Activated CD4-positive, alpha-beta T cell treated with anti-CD3 and anti-CD28 coated beads, Interleukin-2, amount 10 ng/mL, durations not matched to agents 7 days and 5 days (primary cell): ENCODE measurements around the gene VAV2. TPM values are rescaled to one million over a fixed set of nuclear protein-coding genes. Genes with fewer than 3 reads are reported as not detected.

Experiments
- CTCF ChIA-PET: fragments of 350-600 bp; sonication (Branson Sonifier 250); formaldehyde crosslinking; loops from one replicate; lab custom pipeline; 2021; ENCODE audit warnings: antibody characterized with exemption; lab: Charles Lee
- POLR2A ChIA-PET: fragments of 350-600 bp; sonication (Branson Sonifier 250); formaldehyde crosslinking; loops from one replicate; lab custom pipeline; 2021; ENCODE audit warnings: antibody characterized with exemption; lab: Charles Lee
- DNase-seq: peaks from one replicate; pipeline ENCODE4 v3.0.0-alpha.2; 2020
- H3K27ac Mint-ChIP-seq: one replicate; pipeline ENCODE4 v1.8.0; 2021; ENCODE audit warnings: mild to moderate bottlenecking, moderate library complexity, mixed read lengths
- H3K27me3 Mint-ChIP-seq: one replicate; pipeline ENCODE4 v1.8.0; 2021; ENCODE audit warnings: mixed read lengths
- H3K36me3 Mint-ChIP-seq: one replicate; pipeline ENCODE4 v1.8.0; 2021; ENCODE audit warnings: low read depth, mixed read lengths
- H3K4me1 Mint-ChIP-seq: one replicate; pipeline ENCODE4 v1.8.0; 2021; ENCODE audit warnings: mixed read lengths
- H3K4me3 Mint-ChIP-seq: one replicate; pipeline ENCODE4 v1.8.0; 2021; ENCODE audit warnings: mild to moderate bottlenecking, moderate library complexity, mixed read lengths
- H3K9me3 Mint-ChIP-seq: one replicate; pipeline ENCODE4 v1.8.0; 2021; ENCODE audit warnings: mixed read lengths
- total RNA-seq, 2 experiments: library from RNA; stranded (reverse); gene quantifications; one replicate each; pipeline ENCODE4 v1.2.3, GENCODE V29; 2021

Gene VAV2
- total RNA-seq, 2 experiments from 2014 or later: 6.2 TPM

DNA sequence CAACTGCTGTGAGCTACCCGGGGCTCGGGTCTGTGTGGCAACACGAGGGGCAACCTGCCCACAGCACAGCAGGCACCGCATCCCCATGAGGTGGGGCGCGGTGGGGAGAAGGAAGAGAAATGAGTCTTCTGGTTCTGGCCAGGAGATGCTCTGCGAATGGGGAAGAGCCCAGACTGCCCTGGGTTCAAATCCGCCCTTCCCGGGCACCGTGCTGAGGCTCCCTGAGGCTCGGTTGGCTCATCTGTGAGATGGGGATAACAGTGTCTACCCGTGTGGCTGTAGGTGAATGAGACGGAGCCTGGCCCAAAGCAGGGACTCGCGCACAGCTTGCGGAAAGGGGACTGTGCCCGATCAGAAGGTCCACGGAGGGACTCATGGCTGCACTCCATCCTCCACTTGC is 123.9 kb downstream of the VAV2 start:
- Mint-ChIP-seq H3K27me3 (peaks cover 9% of the 10 kb centered on the region), H3K36me3 (no peaks in the 10 kb centered on the region), H3K9me3 (peaks cover 5% of the 10 kb centered on the region), H3K4me1 (peaks cover 9% of the 10 kb centered on the region), H3K4me3 (no peak overlapping the region), H3K27ac (no peak overlapping the region)
- CTCF ChIA-PET: interaction anchor here (0.6 kb wide), 1 partner anchor 391 kb away, joined by 4 read pairs; no protein-coding TSS in a partner anchor
- DNase-seq: no peak
- POLR2A ChIA-PET: no interaction called here

GRCh38 chr9:133866946-133867345 is 125.2 kb downstream of the VAV2 start:
- peaks cover 9% of the 10 kb centered on the region for H3K27me3 Mint-ChIP-seq
- H3K4me1 Mint-ChIP-seq: peaks cover 12% of the 10 kb centered on the region
- H3K9me3 Mint-ChIP-seq: peaks cover 5% of the 10 kb centered on the region
- H3K36me3 Mint-ChIP-seq: no peaks in the 10 kb centered on the region
- ChIA-PET CTCF (no interaction called here), POLR2A (no interaction called here)
- DNase-seq: no peak
- no peak overlapping the region for H3K27ac Mint-ChIP-seq
- no peak overlapping the region for H3K4me3 Mint-ChIP-seq

DNA sequence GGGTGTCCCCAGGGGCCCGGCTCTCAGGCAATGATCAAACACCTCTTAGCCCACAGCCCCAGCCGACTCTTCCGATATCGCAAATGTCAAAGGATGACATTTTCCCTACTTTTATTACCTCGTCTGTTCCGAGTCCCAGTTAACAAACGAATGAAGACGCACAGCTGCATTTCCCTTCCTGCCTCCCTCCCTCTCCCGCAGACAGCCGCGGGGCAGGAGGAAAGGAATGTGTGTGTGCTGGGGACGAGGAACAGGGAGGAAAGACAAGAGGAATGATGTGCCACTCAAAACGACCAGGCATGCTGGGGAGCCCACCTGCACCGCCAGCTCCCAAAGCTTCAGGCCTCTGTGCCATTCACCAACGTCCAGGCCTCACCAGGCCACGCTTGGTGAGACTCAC is 128.1 kb downstream of the VAV2 start:
- H3K4me3 Mint-ChIP-seq: no peak overlapping the region
- ChIA-PET CTCF (interaction anchor here (1.2 kb wide), 2 partner anchors 21 to 22 kb away, joined by 4 read pairs; no protein-coding TSS in a partner anchor), POLR2A (no interaction called here)
- H3K4me1 Mint-ChIP-seq: peaks cover 4% of the 10 kb centered on the region
- H3K9me3 Mint-ChIP-seq: peaks cover 5% of the 10 kb centered on the region
- no peaks in the 10 kb centered on the region for H3K27me3 Mint-ChIP-seq
- no peak overlapping the region for H3K27ac Mint-ChIP-seq
- H3K36me3 Mint-ChIP-seq: no peaks in the 10 kb centered on the region
- DNase-seq: no peak

DNA sequence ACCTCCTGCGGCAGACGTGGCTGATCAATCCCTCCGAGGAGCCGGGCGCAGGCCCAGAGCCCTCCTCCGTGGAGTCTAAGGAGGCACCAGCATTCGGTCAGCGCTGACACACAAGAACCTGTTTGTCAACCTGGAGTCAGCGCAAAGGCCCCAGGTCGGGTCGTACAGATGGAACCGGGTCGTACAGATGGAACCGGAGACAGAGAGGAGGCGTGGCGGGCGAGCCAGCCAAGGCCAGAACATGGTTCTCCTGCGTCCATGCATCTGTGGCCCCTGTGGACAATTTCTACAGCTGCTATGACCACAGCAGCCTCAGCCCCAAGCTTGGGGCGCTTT is 128.9 kb downstream of the VAV2 start:
- POLR2A ChIA-PET: no interaction called here
- no peak overlapping the region for H3K4me3 Mint-ChIP-seq
- peaks cover 5% of the 10 kb centered on the region for H3K9me3 Mint-ChIP-seq
- no peak for DNase-seq
- H3K27me3 Mint-ChIP-seq: no peaks in the 10 kb centered on the region
- H3K36me3 Mint-ChIP-seq: no peaks in the 10 kb centered on the region
- CTCF ChIA-PET: interaction anchor here (1.0 to 1.4 kb wide), 4 partner anchors 10 to 304 kb away, joined by 3 to 5 read pairs (median 4); no protein-coding TSS in a partner anchor
- H3K27ac Mint-ChIP-seq: no peak overlapping the region
- peaks cover 4% of the 10 kb centered on the region for H3K4me1 Mint-ChIP-seq

GRCh38 chr9:133862585-133863256 is 129.4 kb downstream of the VAV2 start:
- no peaks in the 10 kb centered on the region for H3K27me3 Mint-ChIP-seq

DNA sequence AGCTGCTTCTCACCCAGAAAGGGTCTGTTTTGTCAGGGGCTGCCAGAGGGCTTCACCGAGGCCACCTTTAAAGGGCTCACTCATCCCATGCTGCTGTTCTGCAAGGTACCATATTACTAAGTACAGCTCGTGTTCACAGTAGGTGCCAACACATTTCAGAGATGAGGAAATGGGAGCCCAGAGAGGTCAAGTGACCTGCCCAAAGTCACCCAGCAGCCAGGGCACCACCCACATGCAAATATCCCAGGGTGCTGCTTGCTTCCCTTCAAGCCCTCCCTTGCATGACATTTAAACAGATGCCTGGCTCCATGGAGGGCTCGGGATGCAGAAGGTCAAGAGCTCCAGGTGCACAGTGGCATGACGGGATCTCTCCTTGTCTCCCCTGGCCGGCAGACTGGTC is 130.4 kb downstream of the VAV2 start:
- CTCF ChIA-PET: interaction anchor here (1.4 kb wide), 1 partner anchor 11 kb away, joined by 3 read pairs; no protein-coding TSS in a partner anchor
- peaks cover 5% of the 10 kb centered on the region for H3K9me3 Mint-ChIP-seq
- peaks cover 4% of the 10 kb centered on the region for H3K4me1 Mint-ChIP-seq
- DNase-seq: no peak
- POLR2A ChIA-PET: interaction anchor here (0.6 kb wide), 1 partner anchor 35 kb away, joined by 3 read pairs; no protein-coding TSS in a partner anchor
- no peak overlapping the region for H3K27ac Mint-ChIP-seq
- H3K36me3 Mint-ChIP-seq: no peaks in the 10 kb centered on the region
- no peak overlapping the region for H3K4me3 Mint-ChIP-seq
- H3K27me3 Mint-ChIP-seq: no peaks in the 10 kb centered on the region

More at GRCh38 chr9:133862585-133863256, 129.4 kb downstream of the VAV2 start:
- Mint-ChIP-seq H3K9me3 (peaks cover 5% of the 10 kb centered on the region), H3K4me1 (peaks cover 4% of the 10 kb centered on the region), H3K27ac (no peak overlapping the region), H3K4me3 (no peak overlapping the region), H3K36me3 (no peaks in the 10 kb centered on the region)
- ChIA-PET POLR2A (no interaction called here), CTCF (interaction anchor here (1.0 to 1.4 kb wide), 4 partner anchors 10 to 303 kb away, joined by 3 to 5 read pairs (median 4); no protein-coding TSS in a partner anchor)
- DNase-seq: no peak

GRCh38 chr9:133861086-133861485 is 131.0 kb downstream of the VAV2 start:
- peaks cover 5% of the 10 kb centered on the region for H3K9me3 Mint-ChIP-seq
- DNase-seq: no peak
- H3K27ac Mint-ChIP-seq: no peak overlapping the region
- no peaks in the 10 kb centered on the region for H3K36me3 Mint-ChIP-seq
- no peaks in the 10 kb centered on the region for H3K27me3 Mint-ChIP-seq
- POLR2A ChIA-PET: interaction anchor here (0.6 kb wide), 1 partner anchor 36 kb away, joined by 3 read pairs; no protein-coding TSS in a partner anchor
- CTCF ChIA-PET: no interaction called here
- H3K4me1 Mint-ChIP-seq: peaks cover 4% of the 10 kb centered on the region
- H3K4me3 Mint-ChIP-seq: no peak overlapping the region

- Mint-ChIP-seq H3K4me1 (peaks cover 4% of the 10 kb centered on the region), H3K27ac (no peak overlapping the region), H3K36me3 (no peaks in the 10 kb centered on the region), H3K27me3 (no peaks in the 10 kb centered on the region), H3K4me3 (no peak overlapping the region), H3K9me3 (no peaks in the 10 kb centered on the region)
- ChIA-PET POLR2A (no interaction called here), CTCF (no interaction called here)
- no peak for DNase-seq
Observed at GRCh38 chr9:133858771-133859170, 133.4 kb downstream of the VAV2 start.

GRCh38 chr9:133857639-133858038 is 134.5 kb downstream of the VAV2 start:
- POLR2A ChIA-PET: no interaction called here
- Mint-ChIP-seq H3K27ac (no peak overlapping the region), H3K9me3 (no peaks in the 10 kb centered on the region), H3K4me3 (no peak overlapping the region), H3K4me1 (peaks cover 1% of the 10 kb centered on the region), H3K36me3 (no peaks in the 10 kb centered on the region), H3K27me3 (no peaks in the 10 kb centered on the region)
- DNase-seq: no peak
- CTCF ChIA-PET: no interaction called here

GRCh38 chr9:133856798-133857197 is 135.3 kb downstream of the VAV2 start:
- no peak for DNase-seq
- Mint-ChIP-seq H3K27ac (no peak overlapping the region), H3K36me3 (no peaks in the 10 kb centered on the region), H3K4me3 (no peak overlapping the region), H3K4me1 (no peaks in the 10 kb centered on the region), H3K27me3 (no peaks in the 10 kb centered on the region), H3K9me3 (no peaks in the 10 kb centered on the region)
- ChIA-PET CTCF (no interaction called here), POLR2A (no interaction called here)

DNA sequence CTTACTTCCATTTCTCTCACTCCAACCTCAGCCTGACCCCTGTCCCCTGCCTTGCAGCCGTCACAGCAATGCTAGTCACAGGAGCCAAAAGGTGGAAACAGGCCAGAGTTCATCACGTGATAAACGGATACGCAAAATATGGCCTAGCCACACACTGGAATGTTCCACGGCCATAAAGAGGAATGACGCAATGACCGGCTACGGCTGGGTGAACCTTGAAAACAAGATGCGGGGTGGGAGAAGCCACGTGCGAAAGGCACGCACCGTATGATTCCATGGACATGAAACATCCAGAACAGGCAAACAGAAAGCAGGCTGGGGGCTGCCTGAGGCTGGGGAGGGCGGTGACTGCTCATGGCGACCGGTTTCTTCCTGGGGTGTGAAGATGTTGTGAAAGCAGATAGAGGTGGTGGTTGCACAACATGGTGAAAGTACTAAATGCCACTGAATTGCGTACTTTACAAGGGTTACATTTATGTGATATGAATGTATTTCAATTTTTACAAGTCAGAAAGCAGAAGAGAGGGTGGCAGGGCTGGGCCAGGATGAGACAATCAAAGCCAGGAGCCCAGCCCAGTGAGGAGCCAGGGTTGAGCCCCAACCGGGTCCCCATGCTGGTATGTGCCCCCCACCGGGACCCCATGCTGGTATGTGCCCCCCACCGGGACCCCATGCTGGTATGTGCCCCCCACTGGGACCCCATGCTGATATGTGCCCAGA is 136.2 kb downstream of the VAV2 start:
- H3K4me3 Mint-ChIP-seq: no peak overlapping the region
- no peaks in the 10 kb centered on the region for H3K36me3 Mint-ChIP-seq
- ChIA-PET POLR2A (no interaction called here), CTCF (no interaction called here)
- H3K27me3 Mint-ChIP-seq: no peaks in the 10 kb centered on the region
- H3K27ac Mint-ChIP-seq: no peak overlapping the region
- no peaks in the 10 kb centered on the region for H3K4me1 Mint-ChIP-seq
- DNase-seq: no peak
- H3K9me3 Mint-ChIP-seq: no peaks in the 10 kb centered on the region

GRCh38 chr9:133855371-133855770 is 136.8 kb downstream of the VAV2 start:
- H3K4me1 Mint-ChIP-seq: no peaks in the 10 kb centered on the region
- H3K36me3 Mint-ChIP-seq: no peaks in the 10 kb centered on the region
- H3K27ac Mint-ChIP-seq: no peak overlapping the region
- CTCF ChIA-PET: no interaction called here
- H3K4me3 Mint-ChIP-seq: no peak overlapping the region
- POLR2A ChIA-PET: no interaction called here
- no peak for DNase-seq
- H3K9me3 Mint-ChIP-seq: no peaks in the 10 kb centered on the region
- no peaks in the 10 kb centered on the region for H3K27me3 Mint-ChIP-seq

- no peaks in the 10 kb centered on the region for H3K36me3 Mint-ChIP-seq
- H3K9me3 Mint-ChIP-seq: no peaks in the 10 kb centered on the region
- no peak for DNase-seq
- CTCF ChIA-PET: no interaction called here
- no peak overlapping the region for H3K4me3 Mint-ChIP-seq
- H3K27ac Mint-ChIP-seq: no peak overlapping the region
- no peaks in the 10 kb centered on the region for H3K27me3 Mint-ChIP-seq
- no peaks in the 10 kb centered on the region for H3K4me1 Mint-ChIP-seq
- POLR2A ChIA-PET: no interaction called here
Observed at GRCh38 chr9:133854765-133855164, 137.4 kb downstream of the VAV2 start.
